D721Med (cell line): ENCODE measurements around the gene GDF2.
A peak's percentile ranks its signal among the peaks of the same experiment; 100 is the strongest.

ENCODE experiments used
- DNase-seq: peaks from one replicate; pipeline ENCODE4 v3.0.0; 2011; ENCODE audit warnings: low spot score; ENCODE audit not compliant: insufficient read length
- FAIRE-seq: peaks from 2 replicates; lab custom pipeline; 2011; peaks lifted over from hg19 to GRCh38; lab: Jason Lieb, UNC
- CTCF ChIP-seq: IDR thresholded peaks from 2 replicates; pipeline ENCODE4 v1.5.1; 2012; ENCODE audit warnings: mild to moderate bottlenecking, control low read depth; ENCODE audit not compliant: insufficient read depth; ENCODE audit errors: missing control alignments

Gene GDF2

GRCh38 chr10:47348138-47348651 lies 25.9 kb downstream of the GDF2 start, which contains the start of gene RBP3:
Gene RBP3 (plus strand): TSS chr10:47348363. CDS start chr10:47348485, 122 bp downstream.
- peak; percentile 98 for DNase-seq
- FAIRE-seq, result no peak
- no peak for TF ChIP-seq CTCF

GRCh38 chr10:47348661-47349470 lies 26.6 kb downstream of the GDF2 start:
- no peak for FAIRE-seq
- TF ChIP-seq CTCF, result no peak
- no peak for DNase-seq

- FAIRE-seq, result no peak
- no peak for DNase-seq
- TF ChIP-seq CTCF, result no peak
These were observed 27.3 kb downstream of the GDF2 start for GRCh38 chr10:47349516-47349915.

GRCh38 chr10:47349941-47350371 lies 27.7 kb downstream of the GDF2 start:
- FAIRE-seq (no peak), DNase-seq (no peak)
- TF ChIP-seq CTCF, result no peak

GRCh38 chr10:47350671-47351640 lies 28.7 kb downstream of the GDF2 start:
- no peak for FAIRE-seq
- no peak for TF ChIP-seq CTCF
- no peak for DNase-seq

GRCh38 chr10:47351899-47352815 lies 29.9 kb downstream of the GDF2 start:
- no peak for TF ChIP-seq CTCF
- FAIRE-seq (no peak), DNase-seq (no peak)
